HCT116 (cell line): ENCODE data around the gene SGK1. TPM values are rescaled to one million over a fixed set of nuclear protein-coding genes. Genes with fewer than 3 reads are reported as not detected.

Experiments used
- ATAC-seq: fragments of 200-7000 bp; cut with Tn5 transposase; 2 replicates; pipeline ENCODE4 v1.9.1; 2020; ENCODE audit warnings: mild to moderate bottlenecking, moderate library complexity
- BruUV-seq: library from RNA; stranded (reverse); fragments of 400-500 nt; replicated peaks from 2 replicates; lab custom pipeline; 2021; lab: Mats Ljungman, UMichigan
- CTCF ChIA-PET: fragments of 300-600 bp; sonication (Branson Sonifier 250); formaldehyde crosslinking; loops from one replicate; lab custom pipeline; 2021; ENCODE audit warnings: antibody characterized with exemption; lab: Charles Lee
- POLR2A ChIA-PET: fragments of 300-600, 350-600 bp; sonication (Branson Sonifier 250); formaldehyde crosslinking; loops from one replicate; lab custom pipeline; 2021; ENCODE audit warnings: antibody characterized with exemption; lab: Charles Lee
- RAD21 ChIA-PET, 2 experiments: fragments of 300-600 bp; sonication (Branson Sonifier 250); formaldehyde crosslinking; loops; one replicate each; lab custom pipeline; 2023; ENCODE audit warnings: low total read pairs in 2 of 2; ENCODE audit not compliant: uncharacterized antibody in 2 of 2, unreplicated experiment in 2 of 2, low non-redundant PET in 1 of 2; lab: Charles Lee
- DNase-seq: peaks from one replicate; pipeline ENCODE4 v3.0.0-alpha.2; 2010; ENCODE audit warnings: low read depth, low spot score
- H2AFZ ChIP-seq: fragments of 200-600 bp; shearing (Covaris generic), sonication (generic); 2 replicates; pipeline ENCODE4 v1.6.1; 2017; ENCODE audit warnings: low read depth, mixed run types, mixed read lengths, antibody characterized with exemption, low read length; ENCODE audit not compliant: poor library complexity, severe bottlenecking
- H3K27ac ChIP-seq: 2 replicates; pipeline ENCODE4 v1.5.1; 2012; ENCODE audit warnings: low read depth, low read length
- H3K27me3 ChIP-seq: fragments of 200-600 bp; sonication (generic); 2 replicates; pipeline ENCODE4 v1.6.1; 2016; ENCODE audit warnings: mixed run types, low read length, mixed read lengths; ENCODE audit not compliant: insufficient read depth
- H3K36me3 ChIP-seq, 2 experiments: fragments of 200-500 bp in 1 of 2; fragments of 200-600 bp in 1 of 2; sonication (Bioruptor generic) in 1 of 2; sonication (generic) in 1 of 2; 2 replicates each; pipeline versions ENCODE4 v1.5.1 to v1.6.1; 2014 to 2016; ENCODE audit warnings: low read length in 2 of 2, inconsistent platforms in 1 of 2, mixed read lengths in 1 of 2, mixed run types in 1 of 2; ENCODE audit not compliant: insufficient read depth in 2 of 2, control insufficient read depth in 1 of 2
- H3K4me1 ChIP-seq, 2 experiments: fragments of 200-600 bp in 1 of 2; sonication (generic) in 1 of 2; 2 replicates each; pipeline versions ENCODE4 v1.5.1 to v1.6.1; 2012 to 2017; ENCODE audit warnings: low read length in 2 of 2, inconsistent platforms in 1 of 2, mild to moderate bottlenecking in 1 of 2, mixed read lengths in 1 of 2, mixed run types in 1 of 2, moderate library complexity in 1 of 2; ENCODE audit not compliant: insufficient read depth in 2 of 2, control insufficient read depth in 1 of 2
- H3K4me2 ChIP-seq: fragments of 200-600 bp; sonication (generic); 2 replicates; pipeline ENCODE4 v1.6.1; 2017; ENCODE audit warnings: mixed run types, low read length, mixed read lengths
- H3K4me3 ChIP-seq, 2 experiments: fragments of 200-600 bp in 1 of 2; sonication (generic) in 1 of 2; replicated peaks in 1 of 2; 2 replicates each; pipeline ENCODE4 v1.5.1; 2011 to 2016; ENCODE audit warnings: low read length in 2 of 2, control low read depth in 1 of 2, low read depth in 1 of 2, mild to moderate bottlenecking in 1 of 2, mixed read lengths in 1 of 2, mixed run types in 1 of 2
- H3K79me2 ChIP-seq: fragments of 200-600 bp; sonication (generic); 2 replicates; pipeline ENCODE4 v1.6.1; 2017; ENCODE audit warnings: mild to moderate bottlenecking, mixed run types, low read length, moderate library complexity, mixed read lengths; ENCODE audit not compliant: insufficient read depth
- H3K9ac ChIP-seq: fragments of 200-600 bp; sonication (generic); 2 replicates; pipeline ENCODE4 v1.6.1; 2016; ENCODE audit warnings: low read length, mixed read lengths
- H3K9me2 ChIP-seq: fragments of 200-600 bp; sonication (generic), shearing (Covaris generic); 2 replicates; pipeline ENCODE4 v1.6.1; 2017; ENCODE audit warnings: mixed run types, mild to moderate bottlenecking, moderate library complexity; ENCODE audit not compliant: insufficient read depth
- H3K9me3 ChIP-seq, 2 experiments: fragments of 200-500 bp in 1 of 2; fragments of 200-600 bp in 1 of 2; sonication (Bioruptor generic) in 1 of 2; sonication (generic) in 1 of 2; 2 replicates each; pipeline ENCODE4 v1.6.1; 2014 to 2017; ENCODE audit warnings: low read length in 2 of 2, mixed read lengths in 2 of 2, inconsistent platforms in 1 of 2, low read depth in 1 of 2, mild to moderate bottlenecking in 1 of 2, mixed run types in 1 of 2, moderate library complexity in 1 of 2; ENCODE audit not compliant: control insufficient read depth in 1 of 2, insufficient read depth in 1 of 2
- H4K20me1 ChIP-seq: fragments of 200-600 bp; sonication (generic), shearing (Covaris generic); 2 replicates; pipeline ENCODE4 v1.6.1; 2017; ENCODE audit warnings: mixed run types, mild to moderate bottlenecking, moderate library complexity; ENCODE audit not compliant: insufficient read depth
- ATF3 ChIP-seq: IDR thresholded peaks from 2 replicates; pipeline ENCODE4 v1.6.1; 2012
- CEBPB ChIP-seq: IDR thresholded peaks from 2 replicates; pipeline ENCODE4 v1.6.1; 2012; ENCODE audit warnings: low read depth
- ELF1 ChIP-seq: IDR thresholded peaks from 2 replicates; pipeline ENCODE4 v1.6.1; 2012; ENCODE audit warnings: low read depth, borderline replicate concordance
- EZH2 ChIP-seq: fragments of 200-600 bp; sonication (generic); IDR thresholded peaks from 2 replicates; pipeline ENCODE4 v1.6.1; 2017; ENCODE audit warnings: antibody characterized with exemption, mixed run types
- EZH2phosphoT487 ChIP-seq: fragments of 200-600 bp; IDR thresholded peaks from 2 replicates; pipeline ENCODE4 v1.6.1; 2018; ENCODE audit warnings: antibody characterized with exemption, borderline replicate concordance
- FOSL1 ChIP-seq: IDR thresholded peaks from 2 replicates; pipeline ENCODE4 v1.6.1; 2012; ENCODE audit warnings: low read depth
- JUND ChIP-seq: IDR thresholded peaks from 2 replicates; pipeline ENCODE4 v1.6.1; 2012
- POLR2AphosphoS5 ChIP-seq: IDR thresholded peaks from 2 replicates; pipeline ENCODE4 v1.6.1; 2011; ENCODE audit warnings: mild to moderate bottlenecking, low read depth, low read length, moderate library complexity
- SIN3A ChIP-seq: IDR thresholded peaks from 2 replicates; pipeline ENCODE4 v1.6.1; 2012; ENCODE audit warnings: low read depth
- SP1 ChIP-seq: IDR thresholded peaks from 2 replicates; pipeline ENCODE4 v1.6.1; 2012; ENCODE audit warnings: low read depth
- TCF7L2 ChIP-seq: IDR thresholded peaks from 2 replicates; pipeline ENCODE4 v1.7.0; 2011; ENCODE audit warnings: borderline replicate concordance, inconsistent platforms; ENCODE audit not compliant: insufficient read depth, insufficient read length; ENCODE audit errors: extremely low read depth
- ZNF274 ChIP-seq: fragments of 200-500 bp; sonication (Bioruptor generic); IDR thresholded peaks from 2 replicates; pipeline ENCODE4 v1.6.1; 2014; ENCODE audit warnings: mild to moderate bottlenecking, low read depth, low read length, inconsistent platforms
- intact Hi-C: fragments of 100-400 bp; cut with micrococcal nuclease; formaldehyde crosslinking; loops from 2 replicates; pipeline ENCODE4 v1.10.0; 2022
- total RNA-seq: library from RNA; stranded (reverse); gene quantifications from one replicate; pipeline ENCODE4 v1.2.1, GENCODE V29; 2021; ENCODE audit not compliant: unreplicated experiment
- TF ChIP-seq, protein P1 (sequence below), 3 experiments: fragments of 200-600 bp in 1 of 3; sonication (generic) in 1 of 3; IDR thresholded peaks in 2 of 3; conservative IDR thresholded peaks in 1 of 3; 2 replicates each; pipeline ENCODE4 v1.5.1; 2012 to 2017; ENCODE audit warnings: low read depth in 2 of 3, low read length in 2 of 3, antibody characterized with exemption in 1 of 3, borderline replicate concordance in 1 of 3, control low read depth in 1 of 3, mild to moderate bottlenecking in 1 of 3, mixed read lengths in 1 of 3, mixed run types in 1 of 3, moderate library complexity in 1 of 3; ENCODE audit not compliant: insufficient read depth in 1 of 3
- TF ChIP-seq, protein P2 (sequence below): IDR thresholded peaks from 2 replicates; pipeline ENCODE4 v1.6.1; 2012; ENCODE audit warnings: low read depth

The SGK1 gene
- total RNA-seq, 1 experiment from 2014 or later = 4.5 TPM

DNA sequence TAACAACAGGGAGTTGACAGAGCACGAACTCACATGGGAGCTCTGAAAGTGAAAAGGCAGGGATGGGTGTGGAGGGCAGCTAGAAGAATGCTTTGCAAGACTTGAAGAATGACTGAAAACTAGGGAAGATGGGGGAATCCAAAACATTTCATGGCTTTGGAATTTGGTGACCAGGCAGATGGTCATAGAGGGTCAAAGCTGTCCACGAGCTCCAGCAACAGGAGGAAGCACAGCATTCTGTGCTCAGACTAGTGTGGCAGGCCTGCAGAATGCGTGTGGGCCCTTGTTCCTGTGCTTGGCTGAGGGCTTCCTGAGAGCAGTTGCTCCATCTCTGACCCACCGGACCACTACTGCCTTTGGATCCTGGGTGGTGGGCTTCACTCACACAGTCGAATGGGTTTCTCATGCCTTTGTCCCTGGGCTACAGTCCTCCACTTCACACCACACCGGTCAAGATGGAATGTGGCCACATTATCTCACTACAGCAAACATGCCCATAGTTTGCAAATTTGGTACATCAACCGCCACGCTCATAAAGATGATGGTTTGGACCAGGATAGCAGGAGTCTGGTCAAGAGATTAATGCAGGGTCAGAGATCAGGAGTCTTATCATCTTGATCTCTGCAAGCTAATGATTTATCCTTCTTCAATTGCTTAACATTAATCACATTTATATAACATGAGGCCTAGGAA, 100.7 kb downstream of the SGK1 start:
- no peak for ATAC-seq
- DNase-seq = no peak
- Histone ChIP-seq H3K27ac (no peak overlapping the region), H3K4me3 (no peak overlapping the region), H2AFZ (no peak overlapping the region), H4K20me1 (no peaks in the 10 kb centered on the region), H3K79me2 (no peaks in the 10 kb centered on the region), H3K27me3 (no peaks in the 10 kb centered on the region), H3K9me3 (no peaks in the 10 kb centered on the region), H3K9ac (no peak overlapping the region)
- ChIA-PET RAD21 (no interaction called here), POLR2A (no interaction called here), CTCF (no interaction called here)
- BruUV-seq = no TSS peak
- intact Hi-C loops = no loop called here
- TF ChIP-seq ZNF274 (no peak), CEBPB (no peak)
- TF ChIP-seq, all 23 proteins: peak for 0
- Histone ChIP-seq H3K9me2 (no peaks in the 10 kb centered on the region), H3K4me2 (no peak overlapping the region), H3K4me1 (no peaks in the 10 kb centered on the region), H3K36me3 (no peaks in the 10 kb centered on the region)

DNA sequence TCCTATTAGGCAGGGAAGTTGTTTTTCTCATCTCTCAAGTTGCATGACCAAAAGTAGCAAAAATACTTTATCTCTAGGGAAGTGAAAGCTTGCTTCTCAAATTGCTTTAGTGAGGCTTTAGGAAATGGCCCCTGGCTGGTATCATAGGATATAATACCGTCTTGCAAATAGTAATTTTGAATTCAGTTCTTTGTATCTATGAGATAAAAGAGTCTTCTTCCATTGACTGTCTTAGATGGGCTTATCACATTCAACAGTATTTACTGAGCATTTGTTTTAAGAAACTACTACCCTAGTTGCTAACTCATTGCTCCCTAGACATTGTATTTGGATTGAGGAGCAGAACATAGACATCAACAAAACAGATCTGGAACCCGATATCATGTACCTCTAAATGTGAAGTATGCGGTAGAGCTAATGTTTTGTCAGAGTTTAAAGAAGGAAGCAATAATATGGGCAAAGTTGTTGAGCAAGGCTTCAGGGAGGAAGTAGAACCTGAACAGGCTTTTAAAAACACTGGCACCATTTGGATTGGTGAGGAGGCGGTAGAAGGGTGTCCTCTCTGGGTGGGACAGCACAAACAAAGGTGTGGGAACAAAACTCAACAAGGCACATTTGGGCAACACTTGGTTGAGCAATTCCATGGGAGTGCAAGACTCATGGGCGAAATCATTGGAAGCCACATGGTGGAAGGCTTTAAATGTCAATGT, 101.5 kb downstream of the SGK1 start:
- H3K27ac ChIP-seq = no peak overlapping the region
- H3K4me3 ChIP-seq = no peak overlapping the region
- H3K36me3 ChIP-seq = no peaks in the 10 kb centered on the region
- H2AFZ ChIP-seq = no peak overlapping the region
- no peak overlapping the region for H3K9ac ChIP-seq
- H3K79me2 ChIP-seq = no peaks in the 10 kb centered on the region
- ATAC-seq (no peak), DNase-seq (no peak)
- intact Hi-C loops = no loop called here
- H4K20me1 ChIP-seq = no peaks in the 10 kb centered on the region
- H3K4me2 ChIP-seq = no peak overlapping the region
- H3K9me3 ChIP-seq = no peaks in the 10 kb centered on the region
- ChIA-PET POLR2A (no interaction called here), RAD21 (no interaction called here), CTCF (no interaction called here)
- no TSS peak for BruUV-seq
- H3K4me1 ChIP-seq = no peaks in the 10 kb centered on the region
- no peaks in the 10 kb centered on the region for H3K9me2 ChIP-seq
- TF ChIP-seq ATF3 (no peak), FOSL1 (no peak), SIN3A (no peak), CEBPB (no peak), ELF1 (no peak), TCF7L2 (no peak), EZH2 (no peak), POLR2AphosphoS5 (no peak), JUND (no peak), EZH2phosphoT487 (no peak), SP1 (no peak)
- TF ChIP-seq, protein P1, sequence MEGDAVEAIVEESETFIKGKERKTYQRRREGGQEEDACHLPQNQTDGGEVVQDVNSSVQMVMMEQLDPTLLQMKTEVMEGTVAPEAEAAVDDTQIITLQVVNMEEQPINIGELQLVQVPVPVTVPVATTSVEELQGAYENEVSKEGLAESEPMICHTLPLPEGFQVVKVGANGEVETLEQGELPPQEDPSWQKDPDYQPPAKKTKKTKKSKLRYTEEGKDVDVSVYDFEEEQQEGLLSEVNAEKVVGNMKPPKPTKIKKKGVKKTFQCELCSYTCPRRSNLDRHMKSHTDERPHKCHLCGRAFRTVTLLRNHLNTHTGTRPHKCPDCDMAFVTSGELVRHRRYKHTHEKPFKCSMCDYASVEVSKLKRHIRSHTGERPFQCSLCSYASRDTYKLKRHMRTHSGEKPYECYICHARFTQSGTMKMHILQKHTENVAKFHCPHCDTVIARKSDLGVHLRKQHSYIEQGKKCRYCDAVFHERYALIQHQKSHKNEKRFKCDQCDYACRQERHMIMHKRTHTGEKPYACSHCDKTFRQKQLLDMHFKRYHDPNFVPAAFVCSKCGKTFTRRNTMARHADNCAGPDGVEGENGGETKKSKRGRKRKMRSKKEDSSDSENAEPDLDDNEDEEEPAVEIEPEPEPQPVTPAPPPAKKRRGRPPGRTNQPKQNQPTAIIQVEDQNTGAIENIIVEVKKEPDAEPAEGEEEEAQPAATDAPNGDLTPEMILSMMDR (IDR thresholded peaks at IDR 0.05 in 2 of 3, conservative IDR thresholded peaks at IDR 0.05 in 1 of 3; ENCODE audit: borderline replicate concordance in 1 of 3, insufficient read depth in 1 of 3, low read depth in 2 of 3, low read length in 2 of 3) = no peak
- TF ChIP-seq, protein P2, sequence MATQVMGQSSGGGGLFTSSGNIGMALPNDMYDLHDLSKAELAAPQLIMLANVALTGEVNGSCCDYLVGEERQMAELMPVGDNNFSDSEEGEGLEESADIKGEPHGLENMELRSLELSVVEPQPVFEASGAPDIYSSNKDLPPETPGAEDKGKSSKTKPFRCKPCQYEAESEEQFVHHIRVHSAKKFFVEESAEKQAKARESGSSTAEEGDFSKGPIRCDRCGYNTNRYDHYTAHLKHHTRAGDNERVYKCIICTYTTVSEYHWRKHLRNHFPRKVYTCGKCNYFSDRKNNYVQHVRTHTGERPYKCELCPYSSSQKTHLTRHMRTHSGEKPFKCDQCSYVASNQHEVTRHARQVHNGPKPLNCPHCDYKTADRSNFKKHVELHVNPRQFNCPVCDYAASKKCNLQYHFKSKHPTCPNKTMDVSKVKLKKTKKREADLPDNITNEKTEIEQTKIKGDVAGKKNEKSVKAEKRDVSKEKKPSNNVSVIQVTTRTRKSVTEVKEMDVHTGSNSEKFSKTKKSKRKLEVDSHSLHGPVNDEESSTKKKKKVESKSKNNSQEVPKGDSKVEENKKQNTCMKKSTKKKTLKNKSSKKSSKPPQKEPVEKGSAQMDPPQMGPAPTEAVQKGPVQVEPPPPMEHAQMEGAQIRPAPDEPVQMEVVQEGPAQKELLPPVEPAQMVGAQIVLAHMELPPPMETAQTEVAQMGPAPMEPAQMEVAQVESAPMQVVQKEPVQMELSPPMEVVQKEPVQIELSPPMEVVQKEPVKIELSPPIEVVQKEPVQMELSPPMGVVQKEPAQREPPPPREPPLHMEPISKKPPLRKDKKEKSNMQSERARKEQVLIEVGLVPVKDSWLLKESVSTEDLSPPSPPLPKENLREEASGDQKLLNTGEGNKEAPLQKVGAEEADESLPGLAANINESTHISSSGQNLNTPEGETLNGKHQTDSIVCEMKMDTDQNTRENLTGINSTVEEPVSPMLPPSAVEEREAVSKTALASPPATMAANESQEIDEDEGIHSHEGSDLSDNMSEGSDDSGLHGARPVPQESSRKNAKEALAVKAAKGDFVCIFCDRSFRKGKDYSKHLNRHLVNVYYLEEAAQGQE = no peak
- H3K27me3 ChIP-seq = no peaks in the 10 kb centered on the region
